ENCODE measurements around the gene TRAFD1. TPM values are rescaled to one million over a fixed set of nuclear protein-coding genes. Genes with fewer than 3 reads are reported as not detected.
A peak's percentile ranks its signal among the peaks of the same experiment; 100 is the strongest.

The TRAFD1 gene
- total RNA-seq, 2 donors from 2014 or later, result 22.8 to 37.2 TPM

- Histone ChIP-seq H3K4me1 (peaks cover 4% of the 10 kb centered on the region), H3K36me3 (no peaks in the 10 kb centered on the region), H3K4me3 (no peak overlapping the region), H3K9me3 (no peaks in the 10 kb centered on the region), H3K9ac (ENCODE audit: low read depth in 2 of 2, low read length in 2 of 2) (no peak overlapping the region), H3K27me3 (no peaks in the 10 kb centered on the region), H3K27ac (peak overlapping the region; percentile 53)
- intact Hi-C loops (cut with DNase I), result no loop called here
- DNase-seq, result peak; percentile 52
- TF ChIP-seq, protein P1, sequence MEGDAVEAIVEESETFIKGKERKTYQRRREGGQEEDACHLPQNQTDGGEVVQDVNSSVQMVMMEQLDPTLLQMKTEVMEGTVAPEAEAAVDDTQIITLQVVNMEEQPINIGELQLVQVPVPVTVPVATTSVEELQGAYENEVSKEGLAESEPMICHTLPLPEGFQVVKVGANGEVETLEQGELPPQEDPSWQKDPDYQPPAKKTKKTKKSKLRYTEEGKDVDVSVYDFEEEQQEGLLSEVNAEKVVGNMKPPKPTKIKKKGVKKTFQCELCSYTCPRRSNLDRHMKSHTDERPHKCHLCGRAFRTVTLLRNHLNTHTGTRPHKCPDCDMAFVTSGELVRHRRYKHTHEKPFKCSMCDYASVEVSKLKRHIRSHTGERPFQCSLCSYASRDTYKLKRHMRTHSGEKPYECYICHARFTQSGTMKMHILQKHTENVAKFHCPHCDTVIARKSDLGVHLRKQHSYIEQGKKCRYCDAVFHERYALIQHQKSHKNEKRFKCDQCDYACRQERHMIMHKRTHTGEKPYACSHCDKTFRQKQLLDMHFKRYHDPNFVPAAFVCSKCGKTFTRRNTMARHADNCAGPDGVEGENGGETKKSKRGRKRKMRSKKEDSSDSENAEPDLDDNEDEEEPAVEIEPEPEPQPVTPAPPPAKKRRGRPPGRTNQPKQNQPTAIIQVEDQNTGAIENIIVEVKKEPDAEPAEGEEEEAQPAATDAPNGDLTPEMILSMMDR (IDR thresholded peaks at IDR 0.05), result no peak
Observed at GRCh38 chr12:112121780-112122565, 3.4 kb upstream of the TRAFD1 start.

- no peak overlapping the region for H3K4me3 ChIP-seq
- intact Hi-C loops (cut with DNase I), result no loop called here
- no peaks in the 10 kb centered on the region for H3K9me3 ChIP-seq
- H3K4me1 ChIP-seq, result peaks cover 4% of the 10 kb centered on the region
- DNase-seq, result no peak
- no peaks in the 10 kb centered on the region for H3K27me3 ChIP-seq
- peak overlapping the region; percentile 53 for H3K27ac ChIP-seq
- no peaks in the 10 kb centered on the region for H3K36me3 ChIP-seq
- no peak overlapping the region for H3K9ac ChIP-seq (ENCODE audit: low read depth in 2 of 2, low read length in 2 of 2)
- TF ChIP-seq, protein P1 (IDR thresholded peaks at IDR 0.05), result no peak
Observed at GRCh38 chr12:112122823-112123690, 2.3 kb upstream of the TRAFD1 start.

- TF ChIP-seq, protein P1 (IDR thresholded peaks at IDR 0.05), result no peak
- no peak overlapping the region for H3K9ac ChIP-seq (ENCODE audit: low read depth in 2 of 2, low read length in 2 of 2)
- H3K27me3 ChIP-seq, result no peaks in the 10 kb centered on the region
- H3K27ac ChIP-seq, result no peak overlapping the region
- peaks cover 11% of the 10 kb centered on the region for H3K4me1 ChIP-seq
- intact Hi-C loops (cut with DNase I), result no loop called here
- no peak overlapping the region for H3K4me3 ChIP-seq
- no peaks in the 10 kb centered on the region for H3K9me3 ChIP-seq
- no peak for DNase-seq
- no peaks in the 10 kb centered on the region for H3K36me3 ChIP-seq
Observed at GRCh38 chr12:112124918-112125249, 476 bp upstream of the TRAFD1 start.

DNA sequence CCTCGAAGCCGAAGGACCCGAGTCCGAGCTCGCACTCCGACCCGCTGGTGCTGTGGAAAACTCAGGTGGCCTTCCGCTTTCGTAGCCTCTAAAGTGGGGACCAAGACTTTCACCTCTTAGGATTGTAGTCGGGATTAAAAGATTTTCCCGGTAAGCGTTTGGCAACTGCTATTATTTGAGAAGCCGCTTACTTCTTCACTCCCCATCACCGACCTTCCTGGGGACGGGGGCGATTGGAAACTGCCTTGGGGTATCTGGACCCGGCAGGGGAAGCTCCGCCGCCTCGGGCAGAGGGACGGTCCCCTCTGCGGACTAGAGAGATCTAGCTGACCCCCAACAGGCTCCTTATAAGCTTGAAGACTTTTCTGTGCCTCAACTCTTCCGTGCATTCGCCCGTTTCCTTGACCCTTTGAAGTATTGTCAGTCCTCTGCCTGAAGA, 659 bp downstream of the TRAFD1 start:
- Histone ChIP-seq H3K4me1 (peaks cover 13% of the 10 kb centered on the region), H3K4me3 (peak overlapping the region; percentile 85), H3K36me3 (no peaks in the 10 kb centered on the region), H3K27ac (peak overlapping the region; percentile 90), H3K27me3 (no peaks in the 10 kb centered on the region), H3K9ac (ENCODE audit: low read depth in 2 of 2, low read length in 2 of 2) (peak overlapping the region; percentile 89 to 96), H3K9me3 (no peaks in the 10 kb centered on the region)
- no peak for DNase-seq
- TF ChIP-seq, protein P1 (IDR thresholded peaks at IDR 0.05), result no peak
- intact Hi-C loops (cut with DNase I), result no loop called here

GRCh38 chr12:112126911-112127310, 1.6 kb downstream of the TRAFD1 start:
- H3K9ac ChIP-seq (ENCODE audit: low read depth in 2 of 2, low read length in 2 of 2), result no peak overlapping the region
- peaks cover 20% of the 10 kb centered on the region for H3K4me1 ChIP-seq
- intact Hi-C loops (cut with DNase I), result no loop called here
- TF ChIP-seq, protein P1 (IDR thresholded peaks at IDR 0.05), result no peak
- H3K27me3 ChIP-seq, result no peaks in the 10 kb centered on the region
- peak overlapping the region; percentile 85 for H3K4me3 ChIP-seq
- DNase-seq, result no peak
- peaks cover 5% of the 10 kb centered on the region for H3K36me3 ChIP-seq
- H3K9me3 ChIP-seq, result no peaks in the 10 kb centered on the region
- peak overlapping the region; percentile 90 for H3K27ac ChIP-seq

Measured in colonic mucosa (tissue), 4 donors.